Right lobe of liver (tissue), 6 donors: ENCODE data around the gene PSMB2. TPM values are rescaled to one million over a fixed set of nuclear protein-coding genes. Genes with fewer than 3 reads are reported as not detected.

Source experiments
- ATAC-seq, 4 donors: fragments of 200-7000 bp; cut with Tn5 transposase; one replicate each; pipeline ENCODE4 v1.9.1; 2020; ENCODE audit warnings: mild to moderate bottlenecking in 4 of 4, moderate library complexity in 4 of 4
- DNase-seq, 3 donors: peaks; one replicate each; pipeline ENCODE4 v3.0.0-alpha.2; 2020
- H3K27ac ChIP-seq, 3 donors: fragments of 200-600 bp; one replicate each; pipeline ENCODE4 v1.8.0; 2022
- H3K27me3 ChIP-seq, 2 donors: fragments of 200-600 bp; one replicate each; pipeline ENCODE4 v1.8.0; 2022
- H3K36me3 ChIP-seq, 4 donors: fragments of 200-600 bp; sonication (generic) in 1 of 4; one replicate each; pipeline versions ENCODE4 v1.5.1 to v1.8.0; 2017 to 2022; ENCODE audit warnings: control low read depth in 1 of 4
- H3K4me1 ChIP-seq, 4 donors: fragments of 200-600 bp; sonication (generic) in 1 of 4; one replicate each; pipeline versions ENCODE4 v1.5.1 to v1.8.0; 2017 to 2022; ENCODE audit warnings: control low read depth in 1 of 4
- H3K4me3 ChIP-seq, 3 donors: fragments of 200-600 bp; one replicate each; pipeline ENCODE4 v1.8.0; 2022
- H3K9me3 ChIP-seq, 4 donors: fragments of 200-600 bp; sonication (generic) in 1 of 4; one replicate each; pipeline versions ENCODE4 v1.5.1 to v1.8.0; 2017 to 2022; ENCODE audit warnings: control low read depth in 1 of 4
- POLR2A ChIP-seq: fragments of 450-650 bp; IDR thresholded peaks from one replicate; pipeline ENCODE4 v1.6.1; 2017; ENCODE audit warnings: antibody characterized with exemption, mild to moderate bottlenecking
- WGBS: methylation state at CpG from one replicate; pipeline ENCODE4 v1.1.6; 2018; ENCODE audit warnings: low coverage, low lambda C conversion rate; ENCODE audit not compliant: insufficient coverage; ENCODE audit errors: missing lambda C conversion rate; 5-methylcytosine and 5-hydroxymethylcytosine counted together
- intact Hi-C, 2 donors: fragments of 100-400 bp; cut with DNase I; formaldehyde crosslinking; loops; one replicate each; pipeline versions ENCODE4 v1.11.2 to v1.14.1; 2022
- total RNA-seq, 6 experiments: library from RNA; depleted of rRNA in 2 of 6; stranded (reverse); fragments of >200 nt in 2 of 6; fragmentation: NEBNext Ultra II Directional in 3 of 6; extraction: Animal tissue kit (Norgen Biotek cat#: 25700) in 3 of 6; gene quantifications; one replicate each; pipeline versions ENCODE4 v1.1.0 to v1.2.4, GENCODE V29; 2016 to 2023
- TF ChIP-seq, protein P1 (sequence below), 4 donors: fragments of 200-600 bp in 3 of 4; fragments of 450-650 bp in 1 of 4; IDR thresholded peaks; one replicate each; pipeline versions ENCODE4 v1.5.1 to v1.8.0; 2016 to 2022; ENCODE audit warnings: antibody characterized with exemption in 4 of 4, mild to moderate bottlenecking in 2 of 4
- donor health status: DM: no; HTN: yes; CAD: no.
- donor health status: DM: no; HTN: no; CAD: no.
- donor health status: DM: no; HTN: no; CAD: no.
- donor health status: DM: no; HTN: yes; CAD: no.
- donor health status: DM: no; HTN: yes; CAD: no.

The PSMB2 gene
- total RNA-seq, 6 experiments from 2014 or later, result 41.7 to 54.6 (median 48.3) TPM

DNA sequence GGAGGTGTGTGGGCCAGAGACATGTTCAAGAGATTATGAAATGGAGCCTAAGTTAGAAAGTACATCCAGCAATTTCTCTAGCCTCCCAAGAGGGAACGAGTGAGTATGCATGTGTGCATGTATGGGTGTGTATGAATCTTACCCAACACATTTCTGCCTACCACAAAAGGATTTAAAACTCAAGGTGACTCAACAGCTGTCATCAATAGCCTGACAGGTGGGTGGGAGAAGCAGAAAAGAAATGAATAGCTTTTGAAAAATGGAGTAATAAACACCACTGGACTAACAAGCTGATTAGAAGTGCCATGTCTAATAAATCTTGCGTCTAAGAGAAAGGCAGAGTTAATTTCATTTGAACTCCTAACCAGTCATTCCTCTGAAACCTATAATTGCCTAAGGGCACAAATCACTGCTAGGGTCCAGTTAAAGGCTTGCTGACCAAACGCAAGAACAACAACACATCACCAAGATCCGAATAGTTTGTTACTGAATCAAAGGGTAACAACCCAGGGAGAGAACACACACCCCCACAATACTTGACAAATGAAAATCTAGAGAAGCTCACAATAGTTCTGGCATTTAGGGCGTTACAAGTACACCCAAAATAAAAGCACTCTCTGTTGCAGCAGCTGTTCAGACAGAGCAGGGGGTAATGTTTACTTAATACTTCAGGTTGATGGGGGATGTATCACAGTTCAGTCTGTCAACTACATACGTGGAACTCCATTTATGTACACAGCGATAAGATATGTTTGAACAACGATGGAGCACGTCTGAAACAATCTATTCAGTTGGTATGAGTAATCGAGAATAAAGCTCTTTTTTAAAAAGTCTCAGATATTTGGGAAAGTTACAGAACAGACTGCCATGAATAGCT lies 85.5 kb downstream of the PSMB2 start:
- Histone ChIP-seq H3K36me3 (peaks cover 0 to 28% (median 5%) of the 10 kb centered on the region in 4 donors), H3K9me3 (no peaks in the 10 kb centered on the region), H3K4me3 (peak overlapping the region in 2 of 3 donors; percentile 93 to 98), H3K4me1 (peaks cover 0 to 47% (median 15%) of the 10 kb centered on the region in 4 donors), H3K27ac (peak overlapping the region; percentile 87 to 95 (median 93)), H3K27me3 (no peaks in the 10 kb centered on the region)
- DNase-seq (no peak), ATAC-seq (peak in 3 of 4 donors; percentile 2 to 43 (median 38))
- WGBS, result 19% methylated on average over 10 of the region's 10 CpGs
- intact Hi-C loops, result no loop called here
- TF ChIP-seq, protein P1, sequence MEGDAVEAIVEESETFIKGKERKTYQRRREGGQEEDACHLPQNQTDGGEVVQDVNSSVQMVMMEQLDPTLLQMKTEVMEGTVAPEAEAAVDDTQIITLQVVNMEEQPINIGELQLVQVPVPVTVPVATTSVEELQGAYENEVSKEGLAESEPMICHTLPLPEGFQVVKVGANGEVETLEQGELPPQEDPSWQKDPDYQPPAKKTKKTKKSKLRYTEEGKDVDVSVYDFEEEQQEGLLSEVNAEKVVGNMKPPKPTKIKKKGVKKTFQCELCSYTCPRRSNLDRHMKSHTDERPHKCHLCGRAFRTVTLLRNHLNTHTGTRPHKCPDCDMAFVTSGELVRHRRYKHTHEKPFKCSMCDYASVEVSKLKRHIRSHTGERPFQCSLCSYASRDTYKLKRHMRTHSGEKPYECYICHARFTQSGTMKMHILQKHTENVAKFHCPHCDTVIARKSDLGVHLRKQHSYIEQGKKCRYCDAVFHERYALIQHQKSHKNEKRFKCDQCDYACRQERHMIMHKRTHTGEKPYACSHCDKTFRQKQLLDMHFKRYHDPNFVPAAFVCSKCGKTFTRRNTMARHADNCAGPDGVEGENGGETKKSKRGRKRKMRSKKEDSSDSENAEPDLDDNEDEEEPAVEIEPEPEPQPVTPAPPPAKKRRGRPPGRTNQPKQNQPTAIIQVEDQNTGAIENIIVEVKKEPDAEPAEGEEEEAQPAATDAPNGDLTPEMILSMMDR (IDR thresholded peaks at IDR 0.05), result no peak
- peak; percentile 25 for TF ChIP-seq POLR2A

DNA sequence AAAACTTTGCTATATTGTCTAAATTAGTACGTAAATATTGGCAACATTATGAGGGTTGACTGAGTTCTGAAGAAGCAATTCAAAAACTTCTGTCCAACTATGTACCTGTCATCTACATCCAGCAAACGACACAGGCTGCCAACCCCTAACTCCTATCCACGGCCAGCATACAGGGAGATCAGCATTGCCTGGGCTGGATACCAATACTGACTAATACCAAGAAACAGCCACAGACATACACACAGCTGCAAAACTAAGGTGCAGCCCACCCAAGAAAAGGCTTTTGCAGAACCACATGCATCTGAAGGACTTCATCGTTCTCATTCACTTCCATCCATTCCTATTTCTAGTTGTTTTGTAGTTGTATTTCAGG lies 86.1 kb downstream of the PSMB2 start:
- no peak overlapping the region for H3K4me3 ChIP-seq
- H3K4me1 ChIP-seq, result peaks cover 0 to 44% (median 13%) of the 10 kb centered on the region in 4 donors
- TF ChIP-seq POLR2A, result no peak
- TF ChIP-seq, protein P1 (IDR thresholded peaks at IDR 0.05), result no peak
- WGBS, result 61% methylated on average over 4 of the region's 4 CpGs
- peak overlapping the region in 2 of 3 donors; percentile 87 to 95 for H3K27ac ChIP-seq
- intact Hi-C loops, result no loop called here
- DNase-seq (no peak), ATAC-seq (no peak)
- H3K36me3 ChIP-seq, result peaks cover 0 to 34% (median 5%) of the 10 kb centered on the region in 4 donors
- no peaks in the 10 kb centered on the region for H3K9me3 ChIP-seq
- H3K27me3 ChIP-seq, result no peaks in the 10 kb centered on the region

DNA sequence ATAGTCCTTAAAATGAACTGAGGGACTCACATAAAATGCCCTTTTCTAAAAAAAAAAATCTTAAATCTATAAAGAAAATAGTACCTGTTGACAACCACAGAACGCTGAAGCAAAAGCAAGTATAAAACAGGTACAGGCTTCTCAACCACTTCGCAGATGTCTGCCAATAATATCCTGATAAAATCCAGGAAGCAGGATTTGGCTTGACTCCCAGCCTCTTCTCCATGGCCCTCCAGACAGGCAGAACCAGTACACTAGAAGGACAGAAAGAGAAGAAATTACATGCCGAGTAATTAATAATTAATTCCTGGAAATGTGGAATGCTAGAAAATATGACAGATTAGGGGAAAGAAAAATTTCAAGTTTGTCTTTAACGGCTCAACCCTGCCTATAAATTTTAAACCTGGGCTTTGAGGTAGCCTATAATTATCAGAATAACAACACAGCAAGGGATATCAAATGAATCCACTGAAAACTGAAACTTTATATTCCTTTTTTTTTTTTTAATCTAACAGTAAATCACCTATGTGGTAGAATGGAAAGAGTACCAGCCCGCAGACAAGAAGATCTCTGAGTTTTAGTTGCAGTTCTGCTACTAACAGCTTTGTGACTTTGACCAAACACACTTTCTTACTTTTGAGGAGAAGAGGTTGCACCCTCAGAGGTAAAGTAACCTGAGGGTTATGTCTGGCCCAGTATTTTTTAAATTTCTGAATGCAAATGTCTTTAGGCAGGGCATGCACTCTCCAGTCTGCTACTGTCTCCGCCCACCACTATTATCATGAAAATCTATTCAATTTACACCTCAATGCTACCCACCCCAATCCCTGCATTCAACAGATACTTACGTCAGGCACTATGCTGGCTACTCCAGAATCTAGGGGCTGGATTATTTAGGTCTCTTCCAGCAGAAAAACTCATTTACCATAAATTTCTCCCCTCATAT lies 86.8 kb downstream of the PSMB2 start:
- peak in 1 of 3 donors; percentile 73 for DNase-seq
- Histone ChIP-seq H3K27me3 (no peaks in the 10 kb centered on the region), H3K4me1 (peaks cover 0 to 44% (median 13%) of the 10 kb centered on the region in 4 donors), H3K27ac (no peak overlapping the region), H3K4me3 (no peak overlapping the region), H3K36me3 (peaks cover 0 to 34% (median 6%) of the 10 kb centered on the region in 4 donors), H3K9me3 (no peaks in the 10 kb centered on the region)
- 45% methylated on average over 7 of the region's 7 CpGs for WGBS
- ATAC-seq, result peak in 1 of 4 donors; percentile 20
- intact Hi-C loops, result no loop called here
- TF ChIP-seq, protein P1 (IDR thresholded peaks at IDR 0.05), result no peak
- no peak for TF ChIP-seq POLR2A

DNA sequence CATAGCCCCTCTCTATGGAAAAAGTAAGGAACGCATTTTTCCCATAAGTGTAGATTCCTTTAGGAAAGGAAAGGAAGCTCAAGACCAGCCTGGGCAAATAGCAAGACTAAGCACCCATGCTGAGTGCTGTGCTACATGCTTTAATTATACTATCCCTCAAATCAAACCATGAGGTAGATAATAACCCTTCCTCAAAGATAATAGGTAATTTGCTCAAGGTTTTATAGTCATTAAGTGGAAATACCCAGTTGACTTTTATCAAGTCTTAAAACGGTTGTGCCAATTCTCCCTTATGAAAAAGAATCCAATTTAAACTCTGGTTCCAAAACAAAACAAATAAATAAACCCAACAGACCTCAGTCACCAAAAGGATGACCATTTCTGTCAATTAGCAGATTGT lies 87.5 kb downstream of the PSMB2 start:
- intact Hi-C loops, result no loop called here
- ATAC-seq (no peak), DNase-seq (no peak)
- WGBS, result 50% methylated on average over 2 of the region's 2 CpGs
- Histone ChIP-seq H3K4me3 (no peak overlapping the region), H3K27ac (no peak overlapping the region), H3K27me3 (no peaks in the 10 kb centered on the region), H3K4me1 (peaks cover 0 to 44% (median 13%) of the 10 kb centered on the region in 4 donors), H3K36me3 (peaks cover 0 to 34% (median 7%) of the 10 kb centered on the region in 4 donors), H3K9me3 (no peaks in the 10 kb centered on the region)
- TF ChIP-seq, protein P1 (IDR thresholded peaks at IDR 0.05), result no peak
- no peak for TF ChIP-seq POLR2A

Other genes with a start within 250 kb of the PSMB2 start
- 10 to 100 TPM; 35.3 to 84.9 (median 54.3) TPM for gene KIAA0319L, start 84.1 kb downstream of the PSMB2 start, total RNA-seq
- gene NCDN, start 83.7 kb downstream of the PSMB2 start, total RNA-seq, result 10 to 100 TPM in 2 of 6 experiments, 1 to 10 TPM in 4; 5.9 to 11.7 (median 7.3) TPM
- under 1 TPM in 2 of 6 experiments, not detected in 4; 0.15 to 0.24 TPM for gene TFAP2E, start 68.2 kb downstream of the PSMB2 start, total RNA-seq
- gene C1orf216, start 77.4 kb upstream of the PSMB2 start, total RNA-seq, result 1 to 10 TPM; 2.2 to 4.2 (median 3.6) TPM
- gene CLSPN, start 128.5 kb upstream of the PSMB2 start, total RNA-seq, result 1 to 10 TPM in 2 of 6 experiments, under 1 TPM in 4; 0.13 to 3.2 (median 0.31) TPM
- 10 to 100 TPM in 1 of 6 experiments, 1 to 10 TPM in 5; 6.5 to 10.4 (median 7.7) TPM for gene AGO4, start 166.5 kb upstream of the PSMB2 start, total RNA-seq
- 10 to 100 TPM in 5 of 6 experiments, 1 to 10 TPM in 1; 8.7 to 11.2 (median 10.5) TPM for gene AGO1, start 241.7 kb upstream of the PSMB2 start, total RNA-seq